Esophagus (tissue), 2 donors: ENCODE data around the gene RASA3. TPM values are rescaled to one million over a fixed set of nuclear protein-coding genes. Genes with fewer than 3 reads are reported as not detected.

Experiments
- H3K27ac ChIP-seq, 2 donors: one replicate each; pipeline ENCODE4 v1.5.1; 2013; ENCODE audit warnings: low read depth in 2 of 2, mild to moderate bottlenecking in 2 of 2, inconsistent platforms in 1 of 2, low read length in 1 of 2, moderate library complexity in 1 of 2
- H3K27me3 ChIP-seq, 2 donors: one replicate each; pipeline ENCODE4 v1.6.1; 2013; ENCODE audit warnings: low read length in 2 of 2, control low read depth in 1 of 2, mild to moderate bottlenecking in 1 of 2; ENCODE audit not compliant: insufficient read depth in 2 of 2, control insufficient read depth in 1 of 2
- H3K36me3 ChIP-seq, 2 donors: one replicate each; pipeline ENCODE4 v1.6.1; 2013; ENCODE audit warnings: low read length in 1 of 2; ENCODE audit not compliant: control insufficient read depth in 2 of 2, insufficient read depth in 2 of 2
- H3K4me1 ChIP-seq, 2 donors: one replicate each; pipeline ENCODE4 v1.6.1; 2013; ENCODE audit warnings: low read length in 1 of 2; ENCODE audit not compliant: control insufficient read depth in 2 of 2, insufficient read depth in 2 of 2
- H3K4me3 ChIP-seq, 2 donors: one replicate each; pipeline ENCODE4 v1.5.1; 2013; ENCODE audit warnings: low read length in 2 of 2, mild to moderate bottlenecking in 2 of 2, low read depth in 1 of 2, moderate library complexity in 1 of 2
- H3K9me3 ChIP-seq, 2 donors: one replicate each; pipeline ENCODE4 v1.6.1; 2013; ENCODE audit warnings: mild to moderate bottlenecking in 2 of 2, low read depth in 1 of 2, low read length in 1 of 2, moderate library complexity in 1 of 2; ENCODE audit not compliant: control insufficient read depth in 2 of 2, insufficient read depth in 1 of 2
- WGBS, 2 donors: extraction: QIAGEN DNeasy Blood & Tissue Kit; methylation state at CpG; one replicate each; pipeline ENCODE4 v1.1.7; 2013; 5-methylcytosine and 5-hydroxymethylcytosine counted together
- polyA plus RNA-seq, 2 donors: library from polyadenylated mRNA; stranded (reverse); fragments of 200-250 nt; gene quantifications; one replicate each; pipeline ENCODE4 v1.2.3, GENCODE V29; 2013
- donor health status: healthy with polysubstance abuse.
- donor health status: Bipolar disorder and iron deficiency.

Gene RASA3
- polyA plus RNA-seq, 2 donors: 1.5 to 1.8 TPM

DNA sequence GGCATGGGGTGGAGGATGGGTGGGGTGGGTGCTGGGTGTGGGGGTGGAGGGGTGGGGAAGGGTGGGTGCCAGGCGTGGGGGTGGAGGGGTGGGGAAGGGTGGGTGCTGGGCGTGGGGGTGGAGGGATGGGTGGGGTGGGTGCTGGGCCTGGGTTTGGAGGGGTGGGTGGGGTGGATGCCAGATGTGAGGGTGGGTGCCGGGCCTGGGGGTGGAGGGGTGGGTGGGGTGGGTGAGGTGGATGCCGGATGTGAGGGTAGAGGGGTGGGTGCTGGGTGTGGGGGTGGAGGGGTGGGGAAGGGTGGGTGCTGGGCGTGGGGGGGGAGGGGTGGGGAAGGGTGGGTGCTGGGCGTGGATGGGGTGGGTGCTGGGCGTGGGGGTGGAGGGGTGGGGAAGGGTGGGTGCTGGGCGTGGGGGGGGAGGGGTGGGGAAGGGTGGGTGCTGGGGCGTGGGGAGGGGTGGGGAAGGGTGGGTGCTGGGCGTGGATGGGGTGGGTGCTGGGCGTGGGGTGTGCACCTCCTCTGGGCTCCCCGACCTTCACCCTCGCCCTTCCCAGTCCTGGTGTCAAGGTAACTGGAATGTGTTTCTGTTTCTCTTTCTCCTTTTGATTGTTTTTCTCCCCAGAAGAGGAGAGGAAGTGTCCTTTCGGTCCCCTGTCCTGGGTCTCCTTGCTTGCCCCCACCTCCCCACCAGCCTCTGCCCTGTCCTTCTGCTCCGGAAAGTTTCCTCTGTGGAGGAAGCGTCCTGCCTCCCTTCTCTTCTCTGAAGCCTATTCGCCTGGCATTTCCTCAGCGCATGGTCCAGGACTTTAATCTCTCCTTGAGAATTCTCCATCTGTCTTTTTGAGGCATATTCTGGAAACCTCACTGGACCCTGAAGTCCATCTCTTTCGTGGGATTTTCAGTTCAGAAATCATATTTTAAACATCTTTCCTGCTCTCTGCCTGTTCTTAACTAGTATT is 23.8 kb upstream of the RASA3 start:
- no peak overlapping the region for H3K27ac ChIP-seq
- no peaks in the 10 kb centered on the region for H3K27me3 ChIP-seq
- no peaks in the 10 kb centered on the region for H3K36me3 ChIP-seq
- H3K9me3 ChIP-seq: no peaks in the 10 kb centered on the region
- 46 to 47% methylated on average over 10 to 17 of the region's 19 CpGs for WGBS, 2 donors
- no peak overlapping the region for H3K4me3 ChIP-seq
- peaks cover 2 to 3% of the 10 kb centered on the region in 2 donors for H3K4me1 ChIP-seq

DNA sequence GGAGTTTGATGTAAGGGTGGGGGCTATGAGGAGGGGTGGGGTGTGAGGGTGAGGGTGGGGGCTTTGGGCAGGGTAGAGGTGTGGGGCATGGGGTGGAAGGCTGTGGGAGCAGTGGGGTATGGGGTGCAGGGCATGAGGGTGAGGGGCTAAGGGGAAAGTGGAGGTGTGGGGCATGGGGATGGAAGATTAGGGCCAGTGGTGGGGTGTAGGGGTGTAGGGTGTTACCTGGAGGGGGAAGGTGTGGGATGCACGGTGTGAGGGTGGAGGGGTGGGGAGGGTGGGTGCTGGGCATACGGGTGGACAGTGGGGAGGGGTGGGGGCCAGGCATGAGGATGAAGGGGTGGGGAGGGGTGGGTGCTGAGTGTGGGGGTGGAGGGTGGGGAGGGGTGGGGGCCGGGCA is 22.9 kb upstream of the RASA3 start:
- WGBS, 2 donors: 47 to 74% methylated on average over 2 of the region's 3 CpGs
- peaks cover 2 to 3% of the 10 kb centered on the region in 2 donors for H3K4me1 ChIP-seq
- no peaks in the 10 kb centered on the region for H3K9me3 ChIP-seq
- H3K36me3 ChIP-seq: no peaks in the 10 kb centered on the region
- no peaks in the 10 kb centered on the region for H3K27me3 ChIP-seq
- no peak overlapping the region for H3K4me3 ChIP-seq
- no peak overlapping the region for H3K27ac ChIP-seq

DNA sequence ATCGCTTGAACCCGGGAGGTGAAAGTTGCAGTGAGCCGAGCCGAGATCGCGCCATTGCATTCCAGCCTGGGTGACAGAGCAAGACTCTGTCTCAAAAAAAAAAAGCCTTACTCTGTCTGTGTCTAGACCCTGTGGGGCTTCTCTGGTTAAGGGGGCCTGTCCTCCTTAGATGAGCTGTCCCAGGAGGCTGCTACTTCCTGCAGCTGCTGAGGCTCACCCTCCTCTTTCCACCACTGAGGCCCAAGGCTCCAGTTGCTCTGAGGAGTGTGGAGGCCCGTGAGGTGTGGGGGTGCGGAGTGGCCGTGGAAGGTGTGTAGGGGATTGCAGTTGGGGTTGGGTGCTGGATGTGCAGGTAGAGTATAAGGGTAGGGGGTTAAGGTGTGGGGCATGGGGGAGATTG is 22.1 kb upstream of the RASA3 start:
- H3K27ac ChIP-seq: no peak overlapping the region
- no peaks in the 10 kb centered on the region for H3K9me3 ChIP-seq
- H3K4me1 ChIP-seq: peaks cover 2 to 3% of the 10 kb centered on the region in 2 donors
- no peaks in the 10 kb centered on the region for H3K27me3 ChIP-seq
- H3K4me3 ChIP-seq: no peak overlapping the region
- H3K36me3 ChIP-seq: no peaks in the 10 kb centered on the region
- WGBS, 2 donors: 86 to 88% methylated on average over 9 of the region's 9 CpGs

DNA sequence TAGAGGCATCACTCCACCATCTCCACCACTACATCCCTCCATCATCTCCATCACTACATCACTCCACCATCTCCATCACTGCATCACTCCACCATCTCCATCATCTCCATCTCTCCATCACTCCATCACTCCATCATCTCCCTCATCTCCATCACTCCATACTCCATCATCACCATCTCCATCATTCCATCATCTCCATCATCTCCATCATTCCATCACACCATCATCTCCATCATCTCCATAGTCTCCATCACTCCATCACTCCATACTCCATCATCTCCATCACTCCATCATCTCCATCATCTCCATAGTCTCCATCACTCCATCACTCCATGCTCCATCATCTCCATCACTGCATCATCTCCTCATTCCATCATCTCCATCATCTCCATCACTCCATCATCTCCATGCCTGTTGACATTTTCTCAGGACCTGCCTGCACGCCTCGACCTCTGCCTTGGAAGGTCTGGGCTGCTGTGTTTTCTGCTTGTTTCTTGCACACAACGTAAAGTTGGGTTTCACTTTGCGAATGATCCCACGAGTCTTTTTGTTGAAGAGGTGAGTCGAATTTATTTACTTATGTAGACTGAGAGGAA is 21.2 kb upstream of the RASA3 start:
- no peak overlapping the region for H3K27ac ChIP-seq
- H3K4me3 ChIP-seq: no peak overlapping the region
- no peaks in the 10 kb centered on the region for H3K27me3 ChIP-seq
- H3K9me3 ChIP-seq: no peaks in the 10 kb centered on the region
- peaks cover 2 to 3% of the 10 kb centered on the region in 2 donors for H3K4me1 ChIP-seq
- H3K36me3 ChIP-seq: no peaks in the 10 kb centered on the region
- WGBS, 2 donors: 90 to 94% methylated on average over 6 of the region's 6 CpGs

DNA sequence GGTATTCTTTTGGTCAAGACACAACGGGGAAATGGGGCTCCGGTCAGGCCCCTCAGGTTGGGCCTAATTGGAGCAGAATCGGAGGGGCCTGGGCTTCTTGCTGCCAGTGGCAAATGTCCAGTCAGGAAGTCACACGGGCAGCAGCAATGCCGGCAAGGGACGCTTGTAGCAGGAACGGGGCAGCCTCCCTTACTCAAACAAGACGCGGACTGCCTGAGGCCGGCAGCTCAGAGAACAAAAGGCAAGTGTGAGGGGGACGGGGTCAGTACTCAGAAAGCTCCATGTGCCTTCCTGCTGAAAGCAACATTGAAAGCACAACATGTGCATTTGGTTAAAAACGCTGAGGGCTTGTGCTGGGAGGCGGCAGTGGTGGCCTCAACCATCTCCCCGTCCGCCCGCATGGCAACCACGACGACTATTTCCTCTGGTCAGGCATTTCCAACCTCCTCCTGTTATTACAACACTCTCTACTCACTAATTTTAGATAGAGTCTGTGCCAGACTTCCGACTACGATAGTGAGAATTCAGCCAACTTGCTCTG is 20.5 kb upstream of the RASA3 start:
- peaks cover 2 to 3% of the 10 kb centered on the region in 2 donors for H3K4me1 ChIP-seq
- no peaks in the 10 kb centered on the region for H3K36me3 ChIP-seq
- H3K27me3 ChIP-seq: no peaks in the 10 kb centered on the region
- no peaks in the 10 kb centered on the region for H3K9me3 ChIP-seq
- no peak overlapping the region for H3K27ac ChIP-seq
- 76 to 79% methylated on average over 20 of the region's 20 CpGs for WGBS, 2 donors
- H3K4me3 ChIP-seq: no peak overlapping the region

DNA sequence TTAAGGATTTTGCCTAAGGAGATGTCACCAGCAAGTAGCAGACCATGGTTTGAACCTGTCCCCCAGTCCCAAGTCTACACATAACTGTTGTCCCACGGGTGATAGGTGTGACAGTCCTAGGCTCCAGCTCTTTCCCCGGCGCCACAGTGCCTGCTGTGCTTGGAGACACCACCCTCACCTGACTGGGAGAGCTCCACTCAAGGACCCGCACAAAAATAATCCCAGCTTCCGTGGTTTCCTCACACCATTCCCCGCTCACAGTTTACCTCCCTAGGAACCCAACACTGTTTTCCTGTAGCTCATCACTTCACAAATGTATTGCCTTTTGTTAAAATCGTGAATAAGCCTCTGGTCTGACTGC is 19.8 kb upstream of the RASA3 start:
- H3K27me3 ChIP-seq: no peaks in the 10 kb centered on the region
- H3K4me1 ChIP-seq: peaks cover 2 to 3% of the 10 kb centered on the region in 2 donors
- H3K27ac ChIP-seq: no peak overlapping the region
- WGBS, 2 donors: 90 to 92% methylated on average over 7 of the region's 7 CpGs
- no peaks in the 10 kb centered on the region for H3K36me3 ChIP-seq
- H3K9me3 ChIP-seq: no peaks in the 10 kb centered on the region
- H3K4me3 ChIP-seq: no peak overlapping the region

DNA sequence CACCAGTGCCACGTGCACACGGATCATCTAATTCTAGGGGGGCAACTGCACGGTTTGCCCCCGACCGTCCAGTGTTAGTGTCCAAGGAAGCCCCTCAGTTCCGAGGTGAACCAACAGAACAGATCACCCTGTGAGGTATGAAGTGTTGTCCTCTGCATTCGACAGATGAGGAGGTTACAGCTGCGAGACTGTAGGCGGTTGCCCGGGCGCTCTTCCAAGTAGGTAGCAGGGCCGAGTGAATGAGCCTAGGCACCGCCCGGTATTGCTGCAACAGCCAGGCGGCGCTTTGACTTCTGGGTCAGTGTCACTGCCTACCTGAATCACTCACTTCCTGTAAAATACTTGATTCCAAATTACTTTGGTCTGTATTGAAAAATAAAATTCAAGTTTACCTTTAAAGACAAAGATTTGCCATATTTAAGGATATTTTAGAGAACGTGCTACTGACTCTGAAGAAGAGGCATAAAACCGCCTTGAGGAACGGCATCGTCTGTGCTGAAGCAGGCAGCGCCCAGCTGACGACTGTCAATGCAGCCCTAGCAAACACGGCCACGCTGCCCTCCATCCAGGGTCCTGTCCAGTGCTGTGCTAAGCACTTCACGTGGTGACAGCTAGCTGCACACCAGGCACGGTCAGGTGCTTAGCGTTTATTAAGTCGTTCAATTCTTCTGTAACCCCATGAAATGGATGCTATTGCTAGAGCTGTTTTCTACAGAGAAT is 19.3 kb upstream of the RASA3 start:
- Histone ChIP-seq H3K9me3 (no peaks in the 10 kb centered on the region), H3K36me3 (no peaks in the 10 kb centered on the region), H3K27me3 (no peaks in the 10 kb centered on the region), H3K4me3 (no peak overlapping the region), H3K27ac (no peak overlapping the region), H3K4me1 (peaks cover 2 to 3% of the 10 kb centered on the region in 2 donors)
- WGBS, 2 donors: 66 to 67% methylated on average over 28 of the region's 28 CpGs

DNA sequence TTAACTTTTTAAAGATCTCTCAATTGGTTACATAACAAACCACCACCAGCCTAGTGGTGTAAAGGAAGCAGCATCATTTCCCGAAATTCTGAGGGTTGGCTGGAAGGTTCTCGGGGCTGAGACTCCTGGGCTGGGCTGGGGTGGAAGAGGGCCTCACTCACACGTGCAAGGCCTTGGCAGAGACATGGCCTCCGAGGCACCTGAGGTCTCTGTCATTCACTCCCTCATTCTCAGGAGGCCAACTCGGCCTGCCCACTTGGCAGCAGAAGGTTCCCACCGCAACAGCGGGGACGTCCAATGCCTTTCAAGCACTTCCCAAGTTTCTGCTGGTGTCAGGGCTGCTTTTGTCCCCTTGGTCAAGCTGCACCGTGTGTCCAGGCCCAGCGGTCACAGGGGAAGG is 18.6 kb upstream of the RASA3 start:
- H3K36me3 ChIP-seq: no peaks in the 10 kb centered on the region
- no peaks in the 10 kb centered on the region for H3K9me3 ChIP-seq
- WGBS, 2 donors: 71 to 77% methylated on average over 10 of the region's 10 CpGs
- H3K27me3 ChIP-seq: no peaks in the 10 kb centered on the region
- no peak overlapping the region for H3K4me3 ChIP-seq
- H3K4me1 ChIP-seq: peaks cover 2 to 3% of the 10 kb centered on the region in 2 donors
- no peak overlapping the region for H3K27ac ChIP-seq
